CD4-positive, alpha-beta T cell treated with Interferon alpha-2 for 1 hour (primary cell): Measurements from ENCODE around the gene DLGAP4.

Source experiments
- DNase-seq, 2 donors: peaks; one replicate each; pipeline ENCODE4 v3.0.0-alpha.2; 2020 to 2022

The DLGAP4 gene

GRCh38 chr20:36305602-36306551 is at the start of gene DLGAP4:
DLGAP4 (plus strand) TSS chr20:36306339; CDS start chr20:36431718, 125,379 bp downstream.
- no peak for DNase-seq

- DNase-seq, result no peak
Observed at GRCh38 chr20:36259177-36260061, 46.7 kb upstream of the DLGAP4 start.

GRCh38 chr20:36260316-36260715 is 45.8 kb upstream of the DLGAP4 start:
- DNase-seq, result no peak

GRCh38 chr20:36261389-36262105 is 44.6 kb upstream of the DLGAP4 start:
- DNase-seq, result no peak

GRCh38 chr20:36262440-36262839 is 43.7 kb upstream of the DLGAP4 start:
- DNase-seq, result no peak

- DNase-seq, result no peak
Observed at GRCh38 chr20:36264426-36265246, 41.5 kb upstream of the DLGAP4 start.

- DNase-seq, result no peak
Observed at GRCh38 chr20:36266189-36266588, 40.0 kb upstream of the DLGAP4 start.

GRCh38 chr20:36267605-36268381 is 38.3 kb upstream of the DLGAP4 start:
- DNase-seq, result no peak

GRCh38 chr20:36268440-36269342 is 37.4 kb upstream of the DLGAP4 start:
- DNase-seq, result no peak

- no peak for DNase-seq
Observed at GRCh38 chr20:36269507-36269906, 36.6 kb upstream of the DLGAP4 start.

GRCh38 chr20:36270744-36271638 is 35.1 kb upstream of the DLGAP4 start:
- DNase-seq, result no peak

- DNase-seq, result no peak
Observed at GRCh38 chr20:36271639-36272546, 34.2 kb upstream of the DLGAP4 start.

GRCh38 chr20:36272547-36273220 is 33.5 kb upstream of the DLGAP4 start:
- DNase-seq, result no peak

GRCh38 chr20:36273414-36274180 is 32.5 kb upstream of the DLGAP4 start:
- DNase-seq, result peak in 1 of 2 donors; percentile 12

- no peak for DNase-seq
Observed at GRCh38 chr20:36274181-36274841, 31.8 kb upstream of the DLGAP4 start.

- no peak for DNase-seq
Observed at GRCh38 chr20:36275011-36275410, 31.1 kb upstream of the DLGAP4 start.
